CD4-positive, alpha-beta T cell treated with Interleukin-4 for 1 hour (primary cell): Measurements from ENCODE around the gene SLC38A11.
"Not testable (repeated sequence)": the region's sequence is repeated elsewhere in the genome, so short reads cannot be mapped to it uniquely, and the experiment has no call there.

Source experiments
- DNase-seq, 2 donors: peaks; one replicate each; pipeline ENCODE4 v3.0.0-alpha.2; 2020 to 2022

The SLC38A11 gene

GRCh38 chr2:164875334-164876205 is 79.8 kb downstream of the SLC38A11 start:
- DNase-seq, result no peak

GRCh38 chr2:164873210-164873908 is 82.0 kb downstream of the SLC38A11 start:
- DNase-seq, result no peak

- DNase-seq, result no peak
These were observed 83.9 kb downstream of the SLC38A11 start for GRCh38 chr2:164871404-164871803.

DNA sequence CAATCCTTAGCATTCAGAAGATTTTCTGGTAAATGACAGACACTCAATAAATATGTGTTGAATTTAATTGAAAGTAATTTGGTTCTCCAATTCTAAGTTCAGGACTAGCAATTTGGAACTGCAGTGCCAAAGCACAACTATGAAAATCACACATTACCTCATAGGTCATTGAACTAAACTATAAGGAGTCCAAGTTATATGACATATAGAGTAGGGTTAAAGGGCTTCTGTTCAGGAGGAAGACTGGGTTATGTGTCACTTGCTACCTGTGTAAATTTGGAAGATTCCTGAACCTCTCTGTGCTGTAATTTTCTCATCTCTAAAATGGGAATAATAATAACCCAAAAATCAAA is 85.9 kb downstream of the SLC38A11 start:
- no peak for DNase-seq

DNA sequence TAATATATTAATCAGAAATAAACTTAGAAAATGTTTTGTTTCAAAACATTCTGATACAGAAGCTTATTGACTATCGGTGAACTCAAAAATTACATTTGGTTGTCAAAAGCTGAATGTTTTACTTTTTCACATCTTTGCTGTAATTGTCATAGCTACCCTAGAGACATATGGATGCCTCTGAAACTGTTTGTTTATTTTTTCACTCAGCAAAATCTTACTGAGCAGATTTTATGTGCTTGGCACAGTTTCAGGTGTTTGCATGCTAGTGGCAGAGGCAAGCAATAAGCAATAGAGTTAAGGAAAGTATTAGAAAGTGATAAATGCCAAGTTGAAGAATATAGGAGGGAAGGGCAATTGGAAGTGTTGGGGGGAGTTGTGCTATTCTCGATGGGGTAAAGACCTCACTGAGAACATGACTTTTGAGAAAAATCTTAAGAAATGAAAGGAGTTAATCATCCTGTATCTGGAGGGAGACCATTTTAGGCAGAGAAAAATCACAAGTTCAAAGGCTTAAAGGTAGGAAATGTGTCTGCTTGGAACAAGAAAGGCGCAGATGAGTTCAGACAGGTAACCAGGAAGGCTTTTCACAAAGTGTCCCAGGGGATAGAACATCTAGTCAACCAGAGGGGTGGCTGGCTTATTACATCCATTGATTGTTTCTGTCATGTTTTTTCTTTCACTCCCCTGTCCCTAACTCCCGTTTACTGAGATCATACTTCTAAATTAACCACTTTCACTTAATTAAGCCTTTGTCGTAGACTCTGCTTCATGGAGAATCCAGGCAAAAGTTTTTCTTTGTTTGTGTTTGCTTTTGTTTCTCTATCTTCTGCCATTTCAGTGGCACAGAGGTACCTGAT is 86.5 kb downstream of the SLC38A11 start:
- no peak for DNase-seq

DNA sequence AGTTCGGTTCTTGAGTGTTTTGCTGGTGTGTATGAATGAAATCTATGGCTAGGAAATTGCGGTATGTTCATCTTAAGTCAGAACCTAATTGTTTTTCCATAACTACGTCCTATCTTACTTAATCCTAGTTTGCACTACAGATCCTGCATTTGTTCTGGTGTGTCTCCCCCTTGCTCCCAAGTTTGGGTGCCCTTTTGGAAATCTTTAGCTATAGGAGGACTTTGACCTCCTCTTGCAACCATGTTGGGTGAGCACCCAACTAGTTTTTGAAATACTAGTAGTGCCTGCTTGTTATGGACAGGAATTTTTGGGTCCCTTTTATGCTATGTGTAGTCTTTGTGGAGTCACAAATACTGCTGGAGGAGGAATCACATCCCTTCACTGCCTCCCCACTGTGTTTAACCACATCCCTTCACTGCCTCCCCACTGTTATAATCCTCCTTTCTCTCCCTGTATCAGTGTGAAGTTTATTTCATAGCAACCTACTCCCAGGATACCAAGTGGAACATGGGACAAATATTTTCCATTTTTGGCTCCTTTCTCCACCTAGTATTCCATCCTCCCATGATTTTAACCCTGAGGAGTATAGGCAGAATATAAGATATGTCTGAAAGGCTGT is 87.4 kb downstream of the SLC38A11 start:
- DNase-seq, result no peak

DNA sequence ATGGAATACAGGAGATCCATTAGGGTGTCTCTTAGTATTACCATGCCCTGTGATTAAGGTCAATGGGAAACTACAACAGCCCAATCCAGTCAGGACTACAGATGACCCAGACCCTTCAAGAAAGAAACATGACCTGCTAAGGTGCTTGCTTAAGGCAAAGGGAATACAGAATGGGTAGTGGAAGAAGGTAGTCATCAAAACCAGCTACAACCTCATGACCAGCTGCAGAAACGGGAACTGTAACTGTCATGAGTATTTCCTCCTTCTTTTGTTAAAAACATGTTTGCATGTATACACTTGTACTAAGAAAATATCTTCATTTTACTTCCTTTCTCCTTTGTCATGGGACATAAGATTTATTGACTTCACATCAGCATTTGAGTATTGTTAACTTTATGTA is 88.9 kb downstream of the SLC38A11 start:
- peak in 1 of 2 donors; percentile 23 for DNase-seq

DNA sequence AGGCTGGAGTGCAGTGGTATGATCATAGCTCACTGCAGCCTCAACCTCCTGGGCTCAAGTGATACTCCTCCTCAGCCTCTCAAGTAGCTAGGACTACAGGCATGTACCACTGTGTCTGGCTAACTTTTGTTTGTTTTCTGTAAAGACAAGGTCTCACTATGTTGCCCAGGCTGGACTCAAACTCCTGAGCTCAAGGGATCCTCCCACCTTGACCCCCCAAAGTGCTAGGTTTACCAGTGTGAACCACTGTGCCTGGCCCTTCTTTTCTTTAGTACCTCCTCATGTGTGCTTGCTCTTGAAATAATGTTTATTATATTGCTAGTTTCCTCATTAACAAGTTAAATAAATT is 94.7 kb downstream of the SLC38A11 start:
- no peak for DNase-seq

DNA sequence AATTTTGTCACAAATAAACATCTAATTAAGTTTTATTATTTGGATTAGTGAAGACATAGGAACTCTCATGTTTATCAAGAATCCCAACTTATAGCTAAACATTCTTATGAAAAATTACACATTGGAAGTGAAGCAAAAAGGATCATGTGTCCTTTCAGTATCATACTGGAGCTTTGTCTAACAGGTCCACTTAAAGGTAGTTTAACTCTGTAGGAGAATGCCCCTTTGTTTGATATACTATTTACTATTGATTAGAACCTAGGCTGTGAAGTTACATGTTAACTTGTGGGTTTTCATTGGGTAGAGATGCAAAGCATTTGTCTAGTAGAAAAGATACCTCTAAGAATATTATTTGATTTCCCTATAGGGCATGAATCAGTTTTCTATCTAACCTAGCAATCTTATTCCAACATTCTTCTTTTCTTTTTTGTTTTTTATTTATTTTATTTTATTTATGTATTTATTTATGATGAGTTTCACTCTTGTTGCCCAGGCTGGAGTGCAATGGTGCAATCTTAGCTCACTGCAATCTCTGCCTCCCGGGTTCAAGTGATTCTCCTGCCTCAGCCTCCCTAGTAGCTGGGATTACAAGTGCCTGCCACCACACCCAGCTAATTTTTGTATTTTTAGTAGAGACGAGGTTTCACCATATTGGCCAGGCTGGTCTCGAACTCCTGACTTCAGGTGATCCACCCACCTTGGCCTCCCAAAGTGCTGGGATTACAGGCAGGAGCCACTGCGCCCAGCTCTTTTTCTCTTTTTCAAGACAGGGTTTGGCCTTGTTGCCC is 95.2 kb downstream of the SLC38A11 start:
- not testable (repeated sequence) for DNase-seq

GRCh38 chr2:164859251-164859818 is 96.0 kb downstream of the SLC38A11 start:
- no peak for DNase-seq

GRCh38 chr2:164852086-164852485 is 103.2 kb downstream of the SLC38A11 start:
- no peak for DNase-seq

GRCh38 chr2:164850235-164850634 is 105.1 kb downstream of the SLC38A11 start:
- DNase-seq, result no peak

DNA sequence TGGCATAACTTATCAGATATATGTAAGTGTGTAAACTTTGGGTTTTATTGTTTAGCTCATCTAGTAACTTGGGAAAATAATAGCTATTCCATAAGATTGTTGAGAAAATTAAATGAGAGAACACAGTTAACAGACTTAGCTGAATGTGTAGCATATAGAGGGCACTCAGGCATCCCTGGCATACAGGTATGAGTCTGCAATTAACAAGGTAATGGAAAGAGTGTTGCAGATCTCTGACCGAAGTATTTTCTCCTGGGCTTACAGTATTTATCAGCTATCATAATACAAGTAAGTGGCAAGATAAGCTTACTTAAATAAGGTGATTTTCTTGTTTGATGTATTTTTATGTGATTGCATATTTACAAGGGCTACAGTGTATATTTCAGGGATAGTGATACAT is 105.8 kb downstream of the SLC38A11 start:
- no peak for DNase-seq

DNA sequence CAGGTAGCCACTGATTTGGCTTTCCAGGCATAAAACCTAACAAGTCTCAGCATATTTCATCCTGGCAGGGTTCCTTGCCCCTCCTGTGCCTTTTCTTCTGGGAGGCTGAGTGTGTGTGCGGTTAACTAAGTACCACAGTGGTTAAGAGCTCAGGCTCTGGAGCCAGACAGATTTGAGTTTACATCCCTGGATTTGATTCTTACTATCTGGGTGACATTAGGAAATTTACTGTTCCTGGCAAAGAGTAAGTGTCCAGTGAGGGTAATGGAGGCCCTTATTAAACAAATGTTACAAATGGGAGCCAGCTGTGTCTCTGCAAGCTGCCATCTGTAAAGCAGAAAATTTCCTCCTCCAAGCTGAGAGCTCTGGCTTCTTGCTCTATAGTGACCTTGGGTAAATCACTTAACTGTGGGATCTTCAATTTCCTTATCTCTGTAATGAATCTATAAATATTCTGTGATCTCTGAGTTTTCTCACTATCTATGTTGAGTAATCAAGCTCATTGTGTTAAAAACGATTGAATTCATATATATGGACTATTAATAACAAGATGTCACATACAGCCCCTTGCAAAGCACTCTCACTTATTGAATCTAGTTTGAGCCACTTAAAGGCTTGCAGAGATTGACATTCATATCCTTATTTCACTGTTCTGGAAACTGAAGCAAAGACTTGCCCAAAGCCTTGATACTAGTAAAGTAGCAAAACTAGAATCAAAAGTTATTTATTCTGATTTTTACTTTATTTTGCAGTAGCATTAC is 107.2 kb downstream of the SLC38A11 start:
- no peak for DNase-seq

DNA sequence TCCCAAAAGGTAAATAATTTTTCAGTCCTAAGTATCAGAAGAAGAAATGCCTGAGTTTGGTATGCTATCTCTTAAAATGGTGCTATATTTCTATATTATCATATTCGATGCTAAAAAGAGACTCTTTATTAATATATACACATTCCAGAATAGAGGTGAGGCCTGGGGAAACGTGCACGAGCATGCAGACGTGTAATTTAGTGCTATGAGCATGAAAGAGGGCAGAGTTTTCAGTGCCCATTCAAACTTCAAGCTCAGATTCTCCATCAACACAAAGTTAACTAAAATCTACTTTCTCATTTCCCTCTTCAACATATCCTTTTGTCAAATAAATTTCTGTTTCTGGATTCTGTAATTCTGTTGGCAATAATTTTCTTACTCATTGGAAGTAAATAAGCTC is 108.0 kb downstream of the SLC38A11 start:
- DNase-seq, result no peak

- no peak for DNase-seq
These were observed 109.0 kb downstream of the SLC38A11 start for GRCh38 chr2:164846276-164846675.
